ENCODE results near the gene CRMP1. TPM values are rescaled to one million over a fixed set of nuclear protein-coding genes. Genes with fewer than 3 reads are reported as not detected.

CRMP1 gene
- total RNA-seq, 1 donor from 2014 or later = 0.16 TPM

DNA sequence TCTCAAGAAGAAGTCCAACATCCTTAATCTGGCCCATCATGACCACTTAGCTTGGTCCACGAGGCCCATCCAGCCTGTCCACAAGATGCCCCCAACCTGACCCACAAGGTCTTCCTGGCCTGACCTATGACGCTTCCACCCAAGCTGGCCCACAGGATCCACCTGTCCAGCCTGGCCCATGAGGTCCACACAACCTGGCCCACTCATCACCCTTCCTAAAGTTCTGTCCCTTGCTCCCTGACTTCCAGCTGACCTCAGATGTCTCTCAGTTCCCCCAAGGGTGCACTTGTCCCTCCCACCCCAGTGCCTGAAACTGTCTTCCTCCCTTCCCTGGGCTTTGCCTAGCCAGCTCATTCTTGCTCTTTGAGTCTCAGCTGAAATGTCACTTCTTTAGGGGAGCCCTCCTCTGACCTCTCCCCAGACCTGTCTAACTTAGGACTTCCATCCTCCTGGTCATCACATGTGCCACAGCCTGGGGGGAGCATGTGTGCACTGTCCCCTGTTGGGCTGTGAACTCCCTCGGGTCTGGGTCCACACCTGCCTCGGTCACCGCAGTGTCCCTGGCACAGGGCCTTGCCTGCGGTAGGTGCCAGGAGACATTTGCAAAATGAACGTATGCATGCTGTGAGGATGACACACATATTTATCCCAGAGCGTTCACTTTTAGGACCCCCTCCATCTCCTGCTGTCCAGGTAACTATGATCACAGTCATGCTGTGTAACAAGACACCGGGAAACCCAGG, 120.2 kb downstream of the CRMP1 start:
- peak; percentile 62 for DNase-seq (ENCODE audit: low spot score)

Small RNAs within 50 kb of the gene (microRNA-seq; reads per million reads assigned to microRNA genes)
- gene MIR378D1 (ENCODE audit: borderline number of aligned reads) = not detected

Other genes starting within 250 kb of the CRMP1 start
- 4.0 TPM for gene EVC2, start 184.5 kb downstream of the CRMP1 start, total RNA-seq
- 16.6 TPM for gene EVC, start 181.9 kb downstream of the CRMP1 start, total RNA-seq
- not detected for gene C4orf50, start 125.3 kb upstream of the CRMP1 start, total RNA-seq